GM12878 (cell line): Measurements from ENCODE around the gene LPGAT1. TPM values are rescaled to one million over a fixed set of nuclear protein-coding genes. Genes with fewer than 3 reads are reported as not detected.

Experiments
- ASH2L ChIP-seq: fragments of 300-600, 200-600 bp; sonication (generic); IDR thresholded peaks from 2 replicates; pipeline ENCODE4 v1.6.1; 2017; ENCODE audit warnings: low read depth, mild to moderate bottlenecking, borderline replicate concordance
- BACH1 ChIP-seq: fragments of 450-650 bp; IDR thresholded peaks from 2 replicates; pipeline ENCODE4 v1.6.1; 2017; ENCODE audit warnings: mild to moderate bottlenecking, borderline replicate concordance
- BCLAF1 ChIP-seq: fragments of 450-650 bp; IDR thresholded peaks from 2 replicates; pipeline ENCODE4 v1.6.1; 2017; ENCODE audit warnings: antibody characterized with exemption, mild to moderate bottlenecking, moderate library complexity
- BHLHE40 ChIP-seq, 2 experiments: fragments of 450-650 bp in 1 of 2; IDR thresholded peaks; 2 replicates each; pipeline ENCODE4 v1.6.1; 2011 to 2017; ENCODE audit warnings: low read depth in 2 of 2, borderline replicate concordance in 1 of 2, improper control_type of control experiment in 1 of 2, low read length in 1 of 2, mild to moderate bottlenecking in 1 of 2
- EZH2 ChIP-seq: IDR thresholded peaks from 2 replicates; pipeline ENCODE4 v1.6.1; 2012; ENCODE audit warnings: low read depth, mild to moderate bottlenecking, control low read depth, inconsistent platforms, low read length, borderline replicate concordance; ENCODE audit not compliant: control insufficient read depth
- GATAD2B ChIP-seq: fragments of 450-650 bp; conservative IDR thresholded peaks from 2 replicates; pipeline ENCODE4 v1.6.1; 2017; ENCODE audit warnings: low read depth, mild to moderate bottlenecking, moderate library complexity
- HDAC2 ChIP-seq: fragments of 200-600 bp; sonication (generic); IDR thresholded peaks from 2 replicates; pipeline ENCODE4 v1.6.1; 2017
- LARP7 ChIP-seq: fragments of 450-650 bp; IDR thresholded peaks from 2 replicates; pipeline ENCODE4 v1.6.1; 2017; ENCODE audit warnings: mild to moderate bottlenecking
- PAX8 ChIP-seq: fragments of 450-650 bp; IDR thresholded peaks from 2 replicates; pipeline ENCODE4 v1.6.1; 2017; ENCODE audit warnings: mild to moderate bottlenecking, moderate library complexity
- RUNX3 ChIP-seq: IDR thresholded peaks from 2 replicates; pipeline ENCODE4 v1.6.1; 2012; ENCODE audit warnings: low read length, inconsistent platforms
- SMARCA5 ChIP-seq: fragments of 450-650 bp; IDR thresholded peaks from 2 replicates; pipeline ENCODE4 v1.6.1; 2017; ENCODE audit warnings: mild to moderate bottlenecking
- SMC3 ChIP-seq: IDR thresholded peaks from 2 replicates; pipeline ENCODE4 v1.6.1; 2011; ENCODE audit warnings: low read length, improper control_type of control experiment, borderline replicate concordance
- SREBF1 ChIP-seq: IDR thresholded peaks from 2 replicates; pipeline ENCODE4 v1.6.1; 2012; ENCODE audit warnings: mild to moderate bottlenecking, low read length
- TBL1XR1 ChIP-seq: IDR thresholded peaks from 2 replicates; pipeline ENCODE4 v1.6.1; 2012; ENCODE audit warnings: low read depth, low read length, improper control_type of control experiment
- TCF3 ChIP-seq: IDR thresholded peaks from 2 replicates; pipeline ENCODE4 v1.6.1; 2012; ENCODE audit warnings: low read depth, mild to moderate bottlenecking, low read length, borderline replicate concordance; ENCODE audit not compliant: insufficient read depth
- WRNIP1 ChIP-seq: IDR thresholded peaks from 2 replicates; pipeline ENCODE4 v1.6.1; 2011; ENCODE audit warnings: low read depth, low read length, improper control_type of control experiment, borderline replicate concordance
- YY1 ChIP-seq: IDR thresholded peaks from 2 replicates; pipeline ENCODE4 v1.6.1; 2011; ENCODE audit warnings: low read depth, mild to moderate bottlenecking, low read length
- polyA plus RNA-seq, 11 experiments: library from polyadenylated mRNA; depleted of rRNA in 4 of 11; unstranded in 6 of 11; stranded (reverse) in 5 of 11; fragments of >200 nt; fragmentation: Nextera tagmentation in 4 of 11; fragmentation: Illumina TruSeq in 1 of 11; extraction: Ambion mirVana in 4 of 11; extraction: Trizol in 1 of 11; gene quantifications; 1 replicate in 1 of 11; 2 replicates in 10 of 11; pipeline versions ENCODE4 v1.2.1 to v1.2.3, GENCODE V29; 2011 to 2016; ENCODE audit warnings: inconsistent platforms in 2 of 11, missing spikeins in 2 of 11, low read depth in 1 of 11
- total RNA-seq, 4 experiments: library from RNA; depleted of rRNA in 3 of 4; stranded (reverse); fragments of >200 nt in 3 of 4; fragmentation: Illumina TruSeq in 1 of 4; extraction: Trizol in 1 of 4; gene quantifications; 2 replicates each; pipeline versions ENCODE4 v1.2.1 to v1.2.3, GENCODE V29; 2013 to 2021
- TF ChIP-seq, protein P1 (sequence below): fragments of 450-650 bp; IDR thresholded peaks from 2 replicates; pipeline ENCODE4 v1.6.1; 2016; ENCODE audit warnings: mild to moderate bottlenecking
- TF ChIP-seq, protein P2 (sequence below): fragments of 450-650 bp; IDR thresholded peaks from 2 replicates; pipeline ENCODE4 v1.6.1; 2017; ENCODE audit warnings: mild to moderate bottlenecking, moderate library complexity

LPGAT1 gene
- total and polyA plus RNA-seq, 10 of the 15 experiments (the other 5 are each of a cell fraction or from before 2014, with no cell fraction given) = 5.8 to 40.6 (median 19.2) TPM

DNA sequence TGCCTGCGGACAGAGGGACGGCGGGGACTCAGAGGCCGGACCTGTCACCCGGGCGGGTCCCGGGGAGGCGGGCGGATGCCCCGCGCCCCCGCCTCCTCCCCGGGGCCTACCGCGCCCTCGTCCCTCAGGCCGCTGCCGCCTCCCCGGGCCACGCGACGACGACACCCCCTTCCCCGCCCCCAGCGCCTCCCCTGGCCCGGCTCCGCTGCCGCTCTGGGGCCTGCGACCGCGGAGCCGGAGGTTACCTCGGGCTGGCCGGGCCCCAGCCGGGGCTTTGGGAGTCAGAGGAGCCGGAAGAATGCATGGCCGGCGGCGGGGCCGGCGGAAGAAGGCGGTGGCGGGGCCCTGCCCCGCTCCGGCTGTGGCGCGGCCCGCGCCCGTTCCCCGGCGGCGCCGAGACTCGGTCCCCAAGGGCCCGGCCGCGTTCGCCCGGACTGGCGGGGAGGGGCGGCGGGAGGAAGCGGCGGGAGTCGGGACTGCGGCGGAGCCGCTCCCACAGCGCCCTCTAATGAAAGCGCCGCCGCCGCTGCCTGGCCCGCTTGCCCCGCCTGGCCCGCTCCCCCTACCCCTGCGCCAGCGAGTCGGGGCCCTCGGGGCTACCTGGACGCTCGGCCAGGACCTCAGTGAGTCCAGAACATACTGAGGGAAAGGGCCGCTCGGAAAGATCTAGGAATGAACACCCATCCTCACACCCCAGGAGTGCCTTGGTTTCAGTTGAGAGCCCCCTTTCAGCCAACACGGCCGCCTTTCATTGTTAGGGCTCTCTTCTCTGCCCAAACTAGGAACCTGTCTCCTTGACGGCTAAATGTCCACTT is at the start of gene LPGAT1 (continued):
- no peak for TF ChIP-seq BCLAF1
- TF ChIP-seq GATAD2B = peak; percentile 77
- TF ChIP-seq SREBF1 = no peak
- TF ChIP-seq EZH2 = no peak
- TF ChIP-seq, protein P1, sequence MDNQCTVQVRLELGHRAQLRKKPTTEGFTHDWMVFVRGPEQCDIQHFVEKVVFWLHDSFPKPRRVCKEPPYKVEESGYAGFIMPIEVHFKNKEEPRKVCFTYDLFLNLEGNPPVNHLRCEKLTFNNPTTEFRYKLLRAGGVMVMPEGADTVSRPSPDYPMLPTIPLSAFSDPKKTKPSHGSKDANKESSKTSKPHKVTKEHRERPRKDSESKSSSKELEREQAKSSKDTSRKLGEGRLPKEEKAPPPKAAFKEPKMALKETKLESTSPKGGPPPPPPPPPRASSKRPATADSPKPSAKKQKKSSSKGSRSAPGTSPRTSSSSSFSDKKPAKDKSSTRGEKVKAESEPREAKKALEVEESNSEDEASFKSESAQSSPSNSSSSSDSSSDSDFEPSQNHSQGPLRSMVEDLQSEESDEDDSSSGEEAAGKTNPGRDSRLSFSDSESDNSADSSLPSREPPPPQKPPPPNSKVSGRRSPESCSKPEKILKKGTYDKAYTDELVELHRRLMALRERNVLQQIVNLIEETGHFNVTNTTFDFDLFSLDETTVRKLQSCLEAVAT = no peak
- TF ChIP-seq TBL1XR1 = no peak
- peak; percentile 78 for TF ChIP-seq SMARCA5
- TF ChIP-seq WRNIP1 = no peak
- 0 out of 2 replicates have a peak, but pooled peaks have one; percentile 18 for TF ChIP-seq RUNX3
- peak; percentile 42 for TF ChIP-seq BACH1
- TF ChIP-seq TCF3 = no peak
- TF ChIP-seq, protein P2, sequence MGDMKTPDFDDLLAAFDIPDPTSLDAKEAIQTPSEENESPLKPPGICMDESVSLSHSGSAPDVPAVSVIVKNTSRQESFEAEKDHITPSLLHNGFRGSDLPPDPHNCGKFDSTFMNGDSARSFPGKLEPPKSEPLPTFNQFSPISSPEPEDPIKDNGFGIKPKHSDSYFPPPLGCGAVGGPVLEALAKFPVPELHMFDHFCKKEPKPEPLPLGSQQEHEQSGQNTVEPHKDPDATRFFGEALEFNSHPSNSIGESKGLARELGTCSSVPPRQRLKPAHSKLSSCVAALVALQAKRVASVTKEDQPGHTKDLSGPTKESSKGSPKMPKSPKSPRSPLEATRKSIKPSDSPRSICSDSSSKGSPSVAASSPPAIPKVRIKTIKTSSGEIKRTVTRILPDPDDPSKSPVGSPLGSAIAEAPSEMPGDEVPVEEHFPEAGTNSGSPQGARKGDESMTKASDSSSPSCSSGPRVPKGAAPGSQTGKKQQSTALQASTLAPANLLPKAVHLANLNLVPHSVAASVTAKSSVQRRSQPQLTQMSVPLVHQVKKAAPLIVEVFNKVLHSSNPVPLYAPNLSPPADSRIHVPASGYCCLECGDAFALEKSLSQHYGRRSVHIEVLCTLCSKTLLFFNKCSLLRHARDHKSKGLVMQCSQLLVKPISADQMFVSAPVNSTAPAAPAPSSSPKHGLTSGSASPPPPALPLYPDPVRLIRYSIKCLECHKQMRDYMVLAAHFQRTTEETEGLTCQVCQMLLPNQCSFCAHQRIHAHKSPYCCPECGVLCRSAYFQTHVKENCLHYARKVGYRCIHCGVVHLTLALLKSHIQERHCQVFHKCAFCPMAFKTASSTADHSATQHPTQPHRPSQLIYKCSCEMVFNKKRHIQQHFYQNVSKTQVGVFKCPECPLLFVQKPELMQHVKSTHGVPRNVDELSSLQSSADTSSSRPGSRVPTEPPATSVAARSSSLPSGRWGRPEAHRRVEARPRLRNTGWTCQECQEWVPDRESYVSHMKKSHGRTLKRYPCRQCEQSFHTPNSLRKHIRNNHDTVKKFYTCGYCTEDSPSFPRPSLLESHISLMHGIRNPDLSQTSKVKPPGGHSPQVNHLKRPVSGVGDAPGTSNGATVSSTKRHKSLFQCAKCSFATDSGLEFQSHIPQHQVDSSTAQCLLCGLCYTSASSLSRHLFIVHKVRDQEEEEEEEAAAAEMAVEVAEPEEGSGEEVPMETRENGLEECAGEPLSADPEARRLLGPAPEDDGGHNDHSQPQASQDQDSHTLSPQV = no peak
- no peak for TF ChIP-seq PAX8
- TF ChIP-seq BHLHE40 (IDR thresholded peaks at IDR 0.05; ENCODE audit: borderline replicate concordance in 1 of 2, low read depth in 2 of 2, low read length in 1 of 2) = peak in 1 of 2 experiments; percentile 34; a peak in 1 of 4 replicates
- TF ChIP-seq LARP7 = peak; percentile 65
- TF ChIP-seq YY1 = peak; percentile 51; the same call in 1 of the 2 replicates
- TF ChIP-seq ASH2L = peak; percentile 45; the same call in 1 of the 2 replicates
- peak; percentile 28; the same call in 1 of the 2 replicates for TF ChIP-seq SMC3
- TF ChIP-seq HDAC2 = no peak
